Sigmoid colon (tissue), 7 donors: ENCODE data around the gene FMNL3. TPM values are rescaled to one million over a fixed set of nuclear protein-coding genes. Genes with fewer than 3 reads are reported as not detected.
A peak's percentile ranks its signal among the peaks of the same experiment; 100 is the strongest.

Source experiments
- DNase-seq: peaks from one replicate; pipeline ENCODE4 v3.0.0-alpha.2; 2019
- H3K27ac ChIP-seq, 4 donors: fragments of 200-600 bp; sonication (generic); one replicate each; pipeline ENCODE4 v1.5.1; 2016 to 2019; ENCODE audit warnings: mild to moderate bottlenecking in 1 of 4
- H3K27me3 ChIP-seq, 3 donors: fragments of 200-600 bp; sonication (generic); one replicate each; pipeline ENCODE4 v1.5.1; 2019; ENCODE audit warnings: mild to moderate bottlenecking in 1 of 3
- H3K36me3 ChIP-seq, 4 donors: fragments of 200-600 bp; sonication (generic); one replicate each; pipeline ENCODE4 v1.5.1; 2016 to 2019
- H3K4me1 ChIP-seq, 4 donors: fragments of 200-600 bp; sonication (generic); one replicate each; pipeline ENCODE4 v1.5.1; 2017 to 2019
- H3K4me3 ChIP-seq, 4 donors: fragments of 200-600 bp; sonication (generic); one replicate each; pipeline ENCODE4 v1.5.1; 2017 to 2019; ENCODE audit warnings: mild to moderate bottlenecking in 2 of 4, moderate library complexity in 1 of 4
- H3K9me3 ChIP-seq, 4 donors: fragments of 200-600 bp in 3 of 4; sonication (generic) in 3 of 4; one replicate each; pipeline versions ENCODE4 v1.5.1 to v1.6.1; 2013 to 2019
- EP300 ChIP-seq, 4 donors: sonication (generic); formaldehyde crosslinking; IDR thresholded peaks; one replicate each; pipeline ENCODE4 v1.6.1; 2017; ENCODE audit warnings: antibody characterized with exemption in 4 of 4
- POLR2A ChIP-seq, 2 donors: fragments of 450-650 bp; IDR thresholded peaks; one replicate each; pipeline ENCODE4 v1.6.1; 2016; ENCODE audit warnings: antibody characterized with exemption in 2 of 2, mild to moderate bottlenecking in 2 of 2, moderate library complexity in 2 of 2
- POLR2AphosphoS5 ChIP-seq, 4 donors: sonication (generic); formaldehyde crosslinking; IDR thresholded peaks; one replicate each; pipeline ENCODE4 v1.6.1; 2017; ENCODE audit warnings: antibody characterized with exemption in 4 of 4
- WGBS, 2 donors: extraction: QIAGEN DNeasy Blood & Tissue Kit; methylation state at CpG; one replicate each; pipeline ENCODE4 v1.1.7; 2013; 5-methylcytosine and 5-hydroxymethylcytosine counted together
- intact Hi-C: fragments of 100-400 bp; cut with DNase I; formaldehyde crosslinking; loops from one replicate; pipeline ENCODE4 v1.15.1; 2023
- polyA plus RNA-seq, 3 donors: library from polyadenylated mRNA; stranded (reverse); fragments of 200-250 nt; gene quantifications; one replicate each; pipeline ENCODE4 v1.2.3, GENCODE V29; 2013
- total RNA-seq, 4 donors: library from RNA; depleted of rRNA; stranded (reverse); fragments of >200 nt; gene quantifications; one replicate each; pipeline ENCODE4 v1.1.0, GENCODE V29; 2016
- TF ChIP-seq, protein P1 (sequence below), 4 experiments: fragments of 450-650 bp in 3 of 4; fragments of 200-600 bp in 1 of 4; IDR thresholded peaks; one replicate each; pipeline ENCODE4 v1.5.1; 2016 to 2019; ENCODE audit warnings: antibody characterized with exemption in 4 of 4, mild to moderate bottlenecking in 3 of 4, moderate library complexity in 2 of 4
- donor health status: healthy with polysubstance abuse.
- donor health status: Bipolar disorder and iron deficiency.
- donor health status: healthy.

FMNL3 gene
- total and polyA plus RNA-seq, 7 donors, result 1.8 to 12.2 (median 9.8) TPM

DNA sequence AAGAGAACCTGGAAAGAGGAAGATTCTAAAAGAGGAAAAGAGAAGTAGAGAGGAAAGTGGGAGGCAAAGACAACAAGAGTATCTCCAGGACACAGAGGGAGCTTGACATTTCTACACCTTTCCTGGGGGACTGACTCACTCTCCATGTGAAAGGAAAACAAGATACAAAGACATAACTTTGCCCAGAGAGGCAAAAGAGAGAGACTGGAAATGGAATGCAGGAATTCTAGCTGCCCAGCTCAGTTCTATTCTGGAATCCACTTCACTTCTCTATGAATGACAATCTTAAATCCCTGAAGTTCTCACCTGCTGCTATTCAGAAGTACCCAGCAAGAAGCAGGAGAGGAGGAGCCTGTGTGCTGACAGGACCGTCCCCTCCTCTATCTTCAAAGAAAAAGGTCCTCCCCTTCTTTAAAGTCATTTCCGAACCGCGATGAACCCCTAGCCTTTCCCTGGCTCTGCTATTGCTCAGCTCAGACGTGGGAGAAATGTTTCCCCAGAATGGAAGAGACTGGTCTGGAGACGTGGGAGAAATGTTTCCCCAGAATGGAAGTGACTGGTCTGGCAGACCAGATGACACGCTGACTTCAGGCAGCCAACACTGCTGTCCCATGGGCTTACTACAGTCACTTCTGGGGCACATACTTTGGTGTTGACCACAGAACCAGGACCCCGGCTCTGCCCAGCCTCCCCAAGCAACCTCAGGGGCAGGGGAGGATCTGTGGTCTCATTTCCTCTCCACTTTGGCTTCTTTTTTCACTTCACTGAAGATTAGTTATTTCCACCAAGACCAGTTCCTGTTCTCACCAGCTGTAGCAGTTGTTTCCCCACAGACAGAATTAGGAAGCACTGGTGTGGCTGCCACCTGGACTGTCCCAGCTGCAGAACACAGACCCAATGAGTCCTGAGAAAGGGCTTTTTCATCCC lies 8.3 kb downstream of the FMNL3 start:
- H3K9me3 ChIP-seq, result no peaks in the 10 kb centered on the region
- TF ChIP-seq POLR2AphosphoS5 (IDR thresholded peaks at IDR 0.05) (peak in 1 of 4 donors; percentile 13), POLR2A (IDR thresholded peaks at IDR 0.05) (no peak)
- intact Hi-C loops, result no loop called here
- 24 to 54% methylated on average over 8 of the region's 8 CpGs for WGBS, 2 donors
- peak overlapping the region; percentile 39 to 65 (median 56) for H3K27ac ChIP-seq
- peaks cover 0 to 40% (median 24%) of the 10 kb centered on the region in 4 donors for H3K4me1 ChIP-seq
- peak overlapping the region in 1 of 4 donors; percentile 9 for H3K4me3 ChIP-seq
- H3K36me3 ChIP-seq, result no peaks in the 10 kb centered on the region
- DNase-seq, result peak; percentile 64
- no peaks in the 10 kb centered on the region for H3K27me3 ChIP-seq

GRCh38 chr12:49697808-49698207 lies 9.4 kb downstream of the FMNL3 start:
- no peak for DNase-seq
- Histone ChIP-seq H3K4me1 (peaks cover 0 to 32% (median 24%) of the 10 kb centered on the region in 4 donors), H3K9me3 (no peaks in the 10 kb centered on the region), H3K4me3 (no peak overlapping the region), H3K27ac (no peak overlapping the region), H3K36me3 (no peaks in the 10 kb centered on the region), H3K27me3 (no peaks in the 10 kb centered on the region)
- intact Hi-C loops, result no loop called here
- 70 to 71% methylated on average over 4 of the region's 4 CpGs for WGBS, 2 donors
- TF ChIP-seq, protein P1, sequence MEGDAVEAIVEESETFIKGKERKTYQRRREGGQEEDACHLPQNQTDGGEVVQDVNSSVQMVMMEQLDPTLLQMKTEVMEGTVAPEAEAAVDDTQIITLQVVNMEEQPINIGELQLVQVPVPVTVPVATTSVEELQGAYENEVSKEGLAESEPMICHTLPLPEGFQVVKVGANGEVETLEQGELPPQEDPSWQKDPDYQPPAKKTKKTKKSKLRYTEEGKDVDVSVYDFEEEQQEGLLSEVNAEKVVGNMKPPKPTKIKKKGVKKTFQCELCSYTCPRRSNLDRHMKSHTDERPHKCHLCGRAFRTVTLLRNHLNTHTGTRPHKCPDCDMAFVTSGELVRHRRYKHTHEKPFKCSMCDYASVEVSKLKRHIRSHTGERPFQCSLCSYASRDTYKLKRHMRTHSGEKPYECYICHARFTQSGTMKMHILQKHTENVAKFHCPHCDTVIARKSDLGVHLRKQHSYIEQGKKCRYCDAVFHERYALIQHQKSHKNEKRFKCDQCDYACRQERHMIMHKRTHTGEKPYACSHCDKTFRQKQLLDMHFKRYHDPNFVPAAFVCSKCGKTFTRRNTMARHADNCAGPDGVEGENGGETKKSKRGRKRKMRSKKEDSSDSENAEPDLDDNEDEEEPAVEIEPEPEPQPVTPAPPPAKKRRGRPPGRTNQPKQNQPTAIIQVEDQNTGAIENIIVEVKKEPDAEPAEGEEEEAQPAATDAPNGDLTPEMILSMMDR (IDR thresholded peaks at IDR 0.05), result no peak
- TF ChIP-seq POLR2AphosphoS5 (IDR thresholded peaks at IDR 0.05), result no peak
- no peak for TF ChIP-seq EP300 (IDR thresholded peaks at IDR 0.05)
- TF ChIP-seq POLR2A (IDR thresholded peaks at IDR 0.05), result no peak

GRCh38 chr12:49696723-49697122 lies 10.5 kb downstream of the FMNL3 start:
- peaks cover 0 to 32% (median 24%) of the 10 kb centered on the region in 4 donors for H3K4me1 ChIP-seq
- no peaks in the 10 kb centered on the region for H3K27me3 ChIP-seq
- DNase-seq, result peak; percentile 26
- H3K9me3 ChIP-seq, result no peaks in the 10 kb centered on the region
- TF ChIP-seq EP300 (IDR thresholded peaks at IDR 0.05) (no peak), POLR2A (IDR thresholded peaks at IDR 0.05) (no peak), POLR2AphosphoS5 (IDR thresholded peaks at IDR 0.05) (no peak)
- TF ChIP-seq, protein P1 (IDR thresholded peaks at IDR 0.05), result no peak
- intact Hi-C loops, result no loop called here
- no peak overlapping the region for H3K4me3 ChIP-seq
- H3K36me3 ChIP-seq, result no peaks in the 10 kb centered on the region
- no peak overlapping the region for H3K27ac ChIP-seq

- H3K4me1 ChIP-seq, result peaks cover 0 to 26% (median 19%) of the 10 kb centered on the region in 4 donors
Observed at GRCh38 chr12:49693931-49694444, 13.2 kb downstream of the FMNL3 start.

GRCh38 chr12:49692851-49693250 lies 14.4 kb downstream of the FMNL3 start:
- H3K4me1 ChIP-seq, result peaks cover 0 to 20% (median 11%) of the 10 kb centered on the region in 4 donors
- H3K4me3 ChIP-seq, result no peak overlapping the region
- H3K9me3 ChIP-seq, result no peaks in the 10 kb centered on the region
- H3K27me3 ChIP-seq, result no peaks in the 10 kb centered on the region
- H3K36me3 ChIP-seq, result no peaks in the 10 kb centered on the region
- DNase-seq, result no peak
- no peak overlapping the region for H3K27ac ChIP-seq
- TF ChIP-seq POLR2A (IDR thresholded peaks at IDR 0.05), result no peak
- TF ChIP-seq EP300 (IDR thresholded peaks at IDR 0.05), result no peak
- TF ChIP-seq, protein P1 (IDR thresholded peaks at IDR 0.05), result no peak
- no peak for TF ChIP-seq POLR2AphosphoS5 (IDR thresholded peaks at IDR 0.05)
- intact Hi-C loops, result no loop called here
- WGBS, 2 donors, result 64 to 70% methylated on average over 3 of the region's 3 CpGs

More at GRCh38 chr12:49693931-49694444, 13.2 kb downstream of the FMNL3 start:
- H3K36me3 ChIP-seq, result no peaks in the 10 kb centered on the region
- intact Hi-C loops, result no loop called here
- 92 to 94% methylated on average over 8 of the region's 8 CpGs for WGBS, 2 donors
- peak; percentile 8 for DNase-seq
- no peaks in the 10 kb centered on the region for H3K27me3 ChIP-seq
- no peak overlapping the region for H3K27ac ChIP-seq
- no peak for TF ChIP-seq EP300 (IDR thresholded peaks at IDR 0.05)
- no peak for TF ChIP-seq POLR2A (IDR thresholded peaks at IDR 0.05)
- TF ChIP-seq, protein P1 (IDR thresholded peaks at IDR 0.05), result no peak
- TF ChIP-seq POLR2AphosphoS5 (IDR thresholded peaks at IDR 0.05), result no peak
- no peaks in the 10 kb centered on the region for H3K9me3 ChIP-seq
- no peak overlapping the region for H3K4me3 ChIP-seq
